Mucosa of stomach (tissue), 1 donor: Measurements from ENCODE around the gene PRDM15.

Experiments used
- H3K27me3 ChIP-seq: one replicate; pipeline ENCODE4 v1.7.0; 2013; ENCODE audit warnings: mild to moderate bottlenecking, low read length; ENCODE audit not compliant: control insufficient read depth, insufficient read depth
- H3K36me3 ChIP-seq: one replicate; pipeline ENCODE4 v1.7.0; 2013; ENCODE audit warnings: low read length; ENCODE audit not compliant: control insufficient read depth, insufficient read depth
- H3K4me1 ChIP-seq: one replicate; pipeline ENCODE4 v1.7.0; 2013; ENCODE audit warnings: mild to moderate bottlenecking, low read length; ENCODE audit not compliant: control insufficient read depth, insufficient read depth
- H3K4me3 ChIP-seq: one replicate; pipeline ENCODE4 v1.7.0; 2013; ENCODE audit warnings: low read length
- H3K9ac ChIP-seq: one replicate; pipeline ENCODE4 v1.7.0; 2013; ENCODE audit warnings: mild to moderate bottlenecking, low read length, moderate library complexity
- H3K9me3 ChIP-seq: one replicate; pipeline ENCODE4 v1.7.0; 2013; ENCODE audit warnings: mild to moderate bottlenecking, low read length, moderate library complexity; ENCODE audit not compliant: control insufficient read depth
- donor health status: Pancreatic carcinoma.

PRDM15 gene

DNA sequence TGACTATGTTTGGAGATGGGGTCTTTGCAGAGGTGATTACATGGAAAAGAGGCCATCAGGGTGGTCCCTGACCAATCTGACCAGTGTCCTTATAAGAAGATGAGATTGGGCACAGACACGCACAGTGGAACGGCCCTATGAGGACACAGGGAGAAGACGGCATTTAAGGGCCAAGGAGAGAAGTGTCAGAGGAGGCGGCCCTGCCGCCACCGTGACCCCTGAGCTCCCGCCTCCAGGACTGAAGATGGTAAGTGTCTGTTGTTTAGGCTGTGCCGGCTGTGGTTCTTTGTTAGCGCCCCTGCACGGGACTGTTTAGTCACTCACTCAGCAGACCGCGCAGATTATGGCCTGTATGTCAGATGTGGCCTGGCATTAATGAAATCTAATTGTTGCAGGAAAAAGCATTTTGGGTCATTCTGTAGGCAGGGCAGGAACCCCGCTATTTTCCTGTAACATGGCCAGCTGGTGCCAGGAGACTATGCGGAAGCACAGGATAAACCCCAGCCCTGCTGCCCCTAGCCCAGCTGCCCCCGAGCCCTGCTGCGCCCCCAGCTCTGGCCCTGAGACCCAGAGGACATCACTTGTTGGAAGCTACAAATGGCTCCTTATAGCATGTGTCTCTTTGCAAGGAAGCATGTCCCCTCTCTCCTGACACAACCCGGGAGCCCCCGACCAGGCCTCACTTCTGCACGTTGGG is 58.6 kb downstream of the PRDM15 start:
- H3K4me3 ChIP-seq, result no peak overlapping the region
- H3K9ac ChIP-seq, result no peak overlapping the region
- no peaks in the 10 kb centered on the region for H3K9me3 ChIP-seq
- no peaks in the 10 kb centered on the region for H3K36me3 ChIP-seq
- no peaks in the 10 kb centered on the region for H3K27me3 ChIP-seq
- peaks cover 9% of the 10 kb centered on the region for H3K4me1 ChIP-seq

DNA sequence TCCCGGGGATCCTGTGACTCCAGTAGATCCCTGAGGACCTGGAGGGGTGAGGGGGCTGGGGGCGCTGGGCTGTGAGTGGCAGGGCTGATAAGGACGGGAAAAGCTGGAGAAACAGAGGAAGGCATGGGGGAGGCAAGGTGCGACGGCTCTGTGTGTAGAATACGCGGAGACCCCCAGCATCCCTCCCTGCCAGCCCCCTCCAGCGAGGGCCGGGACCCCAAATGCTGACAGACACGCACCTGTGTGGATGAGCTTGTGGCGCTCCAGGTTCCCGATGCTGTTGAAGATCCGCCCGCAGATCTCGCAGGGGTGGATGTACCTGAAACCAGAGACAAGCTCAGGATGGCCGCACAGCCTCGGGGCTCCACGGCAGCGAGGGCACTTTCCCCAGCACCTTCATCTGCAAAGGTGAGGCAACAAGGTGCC is 59.3 kb downstream of the PRDM15 start:
- no peaks in the 10 kb centered on the region for H3K27me3 ChIP-seq
- peaks cover 9% of the 10 kb centered on the region for H3K4me1 ChIP-seq
- H3K36me3 ChIP-seq, result no peaks in the 10 kb centered on the region
- H3K9ac ChIP-seq, result no peak overlapping the region
- H3K4me3 ChIP-seq, result no peak overlapping the region
- no peaks in the 10 kb centered on the region for H3K9me3 ChIP-seq

DNA sequence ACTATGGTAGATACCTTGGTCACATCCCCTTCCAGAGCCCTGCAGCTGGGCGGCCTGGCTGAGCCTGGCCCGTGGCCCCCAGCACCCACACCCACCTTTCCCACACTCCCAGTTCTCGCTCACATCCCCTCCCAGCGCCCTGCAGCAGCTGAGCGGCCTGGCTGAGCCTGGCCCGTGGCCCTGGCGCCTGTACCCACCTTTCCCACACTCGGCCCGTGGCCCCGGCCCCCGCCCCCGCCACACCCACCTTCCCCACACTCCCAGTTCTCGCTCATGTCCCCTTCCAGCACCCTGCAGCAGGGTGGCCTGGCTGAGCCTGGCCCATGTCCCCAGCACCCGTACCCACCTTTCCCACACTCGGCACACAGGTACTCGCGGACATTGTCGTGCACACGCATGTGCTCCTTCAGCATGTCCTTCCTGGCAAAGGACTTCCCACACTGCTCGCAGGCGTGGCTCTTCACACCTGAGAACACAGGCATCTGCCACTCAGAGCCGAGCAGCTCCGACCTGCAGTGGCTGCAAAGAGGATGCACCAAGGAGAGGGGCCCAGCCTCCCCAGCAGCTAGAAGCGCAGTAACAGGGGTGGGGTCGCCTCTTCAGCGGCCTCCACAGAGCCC is 59.8 kb downstream of the PRDM15 start:
- Histone ChIP-seq H3K36me3 (no peaks in the 10 kb centered on the region), H3K4me1 (peaks cover 9% of the 10 kb centered on the region), H3K9ac (no peak overlapping the region), H3K4me3 (no peak overlapping the region), H3K9me3 (no peaks in the 10 kb centered on the region), H3K27me3 (no peaks in the 10 kb centered on the region)

DNA sequence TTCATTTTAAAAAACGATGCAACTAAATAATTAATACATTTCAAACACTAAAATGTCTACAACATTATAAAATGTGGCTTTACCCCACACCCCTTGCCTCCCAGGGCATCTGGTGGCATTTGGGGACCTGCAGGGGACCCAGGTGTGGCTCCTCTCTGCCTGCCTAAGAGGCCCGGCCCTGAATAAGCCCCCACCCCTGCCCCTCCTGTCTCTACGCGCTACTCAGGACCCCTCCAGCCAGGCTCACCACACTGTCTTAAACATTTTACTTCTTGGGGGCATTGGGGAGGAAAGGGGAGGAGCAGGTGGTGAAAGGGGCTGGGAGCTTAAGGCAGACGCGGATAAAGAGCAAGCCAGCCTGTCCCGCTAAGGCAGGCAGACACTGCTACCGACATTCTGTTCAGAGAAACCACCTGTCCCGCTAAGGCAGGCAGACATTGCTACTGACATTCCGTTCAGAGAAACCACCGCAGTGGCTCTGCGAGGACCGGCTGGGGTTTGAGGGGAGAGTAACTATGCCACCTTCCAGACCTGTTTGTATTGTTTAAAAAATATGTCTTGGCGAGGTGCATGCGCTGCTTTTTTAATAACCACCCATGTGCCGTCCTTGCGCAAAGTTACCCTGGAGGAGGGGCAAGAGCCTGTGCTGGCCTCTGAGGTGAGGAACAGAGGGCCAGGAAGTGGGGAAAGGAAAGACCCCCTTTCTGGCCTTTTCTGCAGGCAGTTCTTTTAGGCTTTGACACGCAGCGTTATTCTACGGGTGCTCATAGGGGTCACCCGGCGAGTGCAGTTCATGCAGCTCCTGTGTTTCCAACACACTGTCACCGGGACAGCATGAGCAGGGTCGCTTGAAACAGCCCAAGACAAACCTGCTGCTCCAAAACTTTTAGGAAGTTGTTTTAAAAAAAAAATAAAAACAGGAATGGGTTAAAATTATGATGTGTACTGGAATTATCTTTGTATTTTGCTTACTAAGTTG is 61.0 kb downstream of the PRDM15 start:
- Histone ChIP-seq H3K9ac (no peak overlapping the region), H3K36me3 (no peaks in the 10 kb centered on the region)

DNA sequence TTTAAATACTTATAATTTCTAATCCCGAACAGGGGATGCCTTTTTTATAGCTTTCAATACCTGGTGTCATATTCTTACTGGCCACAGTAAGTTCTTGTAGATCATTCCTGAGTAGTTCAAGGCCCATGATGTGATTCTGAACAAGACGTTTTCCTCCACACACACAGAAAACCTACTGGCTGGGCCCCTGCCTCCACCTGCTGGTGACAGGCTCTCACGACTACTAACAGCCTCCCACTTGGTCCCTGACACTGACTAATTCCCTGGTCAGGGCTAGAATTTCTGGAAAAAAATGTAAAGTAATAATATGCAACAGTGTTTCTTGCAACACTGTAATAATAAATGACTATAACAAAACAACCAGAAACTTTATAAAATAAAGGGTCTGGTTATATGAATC is 61.9 kb downstream of the PRDM15 start:
- H3K36me3 ChIP-seq, result no peaks in the 10 kb centered on the region
- H3K27me3 ChIP-seq, result no peaks in the 10 kb centered on the region
- H3K4me1 ChIP-seq, result peaks cover 9% of the 10 kb centered on the region
- no peak overlapping the region for H3K9ac ChIP-seq
- H3K4me3 ChIP-seq, result no peak overlapping the region
- no peaks in the 10 kb centered on the region for H3K9me3 ChIP-seq

More for the DNA sequence above, 61.0 kb downstream of the PRDM15 start:
- H3K4me1 ChIP-seq, result peaks cover 9% of the 10 kb centered on the region
- H3K4me3 ChIP-seq, result no peak overlapping the region
- no peaks in the 10 kb centered on the region for H3K27me3 ChIP-seq
- no peaks in the 10 kb centered on the region for H3K9me3 ChIP-seq

DNA sequence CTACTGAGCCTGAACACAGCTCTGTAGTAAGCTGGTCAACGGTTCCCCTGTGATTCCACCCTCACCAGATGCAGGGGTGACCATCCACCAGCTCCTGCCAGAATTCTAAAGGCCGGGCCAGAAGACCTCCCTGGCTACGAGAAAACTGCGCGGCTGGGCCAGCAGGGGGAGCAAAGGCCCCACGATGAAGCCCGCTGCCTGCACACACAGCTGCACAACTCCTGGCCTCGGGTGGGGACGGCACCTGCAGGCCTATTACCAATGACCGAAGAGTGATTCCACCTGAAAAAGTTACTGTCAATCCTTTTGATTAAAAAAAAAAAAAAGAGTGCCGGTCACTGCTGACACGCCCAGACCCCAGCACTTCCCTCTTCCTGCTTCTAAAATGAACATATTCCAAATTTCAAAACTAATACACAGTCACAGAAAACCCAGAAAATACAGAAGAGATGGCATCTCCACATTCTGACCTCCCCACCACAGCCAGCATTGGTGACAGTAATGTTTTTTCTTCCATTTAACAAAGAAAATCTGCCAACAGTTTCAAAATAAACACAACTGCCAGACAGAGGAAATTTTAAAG is 62.5 kb downstream of the PRDM15 start:
- Histone ChIP-seq H3K27me3 (no peaks in the 10 kb centered on the region), H3K9ac (no peak overlapping the region), H3K36me3 (no peaks in the 10 kb centered on the region), H3K4me3 (no peak overlapping the region), H3K9me3 (no peaks in the 10 kb centered on the region), H3K4me1 (peaks cover 9% of the 10 kb centered on the region)

DNA sequence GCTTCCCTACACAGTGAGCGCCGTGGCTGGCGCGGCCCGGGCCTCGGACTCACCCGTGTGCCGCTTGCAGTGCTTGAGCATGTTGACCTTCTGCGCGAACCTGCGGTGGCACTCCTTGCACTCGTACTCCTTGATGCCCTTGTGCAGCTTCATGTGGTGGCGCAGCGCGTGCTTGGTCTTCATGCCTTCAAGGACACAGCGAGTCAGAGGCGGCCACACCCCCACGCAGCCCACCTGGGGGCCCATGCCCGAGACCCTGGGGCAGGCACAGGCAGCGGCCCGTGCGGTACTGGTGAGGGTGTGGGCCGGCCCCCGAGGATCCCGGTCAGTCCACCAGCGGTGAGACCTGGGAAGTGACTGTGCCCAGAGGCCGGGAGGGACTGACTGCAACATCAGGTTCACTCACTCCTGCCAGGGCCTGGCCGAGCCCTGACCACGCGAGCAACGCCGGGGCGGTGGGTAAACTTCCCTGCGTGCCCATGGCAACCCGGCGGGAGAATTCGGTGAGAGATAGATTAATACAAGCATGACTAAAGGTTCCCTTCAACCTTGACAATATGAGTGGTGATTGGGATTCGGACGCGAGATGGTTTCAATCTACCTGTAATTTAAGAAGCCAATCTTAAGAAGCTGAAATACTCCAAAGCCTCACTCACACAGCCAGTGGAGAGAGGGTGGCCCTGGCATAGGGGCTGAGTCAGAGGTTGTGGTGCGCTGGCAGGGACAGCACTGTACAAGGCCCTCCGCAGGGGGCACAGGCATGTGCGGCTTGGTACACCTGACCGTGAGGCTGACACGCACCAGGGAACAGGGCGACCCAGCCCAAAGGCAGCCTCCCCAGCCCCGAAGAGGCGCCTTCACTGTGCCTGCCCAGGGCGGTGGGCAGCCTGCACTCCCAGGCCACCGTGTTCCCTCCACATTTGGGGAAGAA is 63.2 kb downstream of the PRDM15 start:
- Histone ChIP-seq H3K4me1 (peaks cover 9% of the 10 kb centered on the region), H3K9ac (no peak overlapping the region), H3K36me3 (no peaks in the 10 kb centered on the region), H3K9me3 (no peaks in the 10 kb centered on the region), H3K4me3 (no peak overlapping the region), H3K27me3 (no peaks in the 10 kb centered on the region)

DNA sequence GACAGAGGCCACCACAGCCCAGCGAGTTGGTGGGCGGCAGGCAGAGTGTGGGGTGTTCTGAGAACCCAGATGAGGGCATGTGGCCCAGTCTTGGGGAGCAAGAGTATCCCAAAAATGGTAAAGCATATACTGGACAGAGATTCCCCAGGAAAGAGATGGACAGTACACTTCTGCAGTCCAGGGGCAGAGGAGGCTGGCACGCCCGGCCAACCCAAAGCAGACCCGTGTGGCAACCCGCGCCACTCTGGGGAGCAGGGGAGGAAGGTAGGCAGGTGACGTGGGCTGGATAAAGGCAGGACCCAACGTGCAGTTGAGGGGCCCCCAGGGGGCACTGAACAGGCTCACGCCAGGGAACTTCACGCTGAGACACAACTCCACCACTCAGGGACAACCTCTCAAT is 65.9 kb downstream of the PRDM15 start:
- no peaks in the 10 kb centered on the region for H3K27me3 ChIP-seq
- H3K4me3 ChIP-seq, result no peak overlapping the region
- no peaks in the 10 kb centered on the region for H3K36me3 ChIP-seq
- H3K9me3 ChIP-seq, result no peaks in the 10 kb centered on the region
- no peak overlapping the region for H3K9ac ChIP-seq
- H3K4me1 ChIP-seq, result peaks cover 9% of the 10 kb centered on the region

DNA sequence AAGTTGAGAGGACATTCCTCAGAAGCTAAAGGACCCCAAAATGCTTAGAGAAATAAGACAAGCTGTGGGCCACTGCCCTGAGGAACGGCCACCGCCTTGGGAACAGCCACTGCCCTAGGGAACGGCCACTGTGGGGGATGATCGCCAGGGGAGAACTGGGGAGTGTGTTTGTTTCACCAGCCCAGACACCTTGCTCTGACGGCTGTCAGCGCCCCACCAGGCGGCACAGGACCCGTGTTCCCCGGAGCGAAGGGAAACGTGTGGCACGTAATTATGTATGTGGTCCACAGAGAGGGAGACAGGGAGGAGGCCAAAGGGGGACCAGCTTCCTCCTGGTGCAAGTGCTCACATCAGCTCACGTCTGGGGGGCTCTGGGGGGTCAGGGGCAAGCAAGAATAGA is 66.5 kb downstream of the PRDM15 start:
- Histone ChIP-seq H3K4me3 (no peak overlapping the region), H3K9ac (no peak overlapping the region), H3K4me1 (peaks cover 9% of the 10 kb centered on the region), H3K36me3 (no peaks in the 10 kb centered on the region), H3K27me3 (no peaks in the 10 kb centered on the region), H3K9me3 (no peaks in the 10 kb centered on the region)

DNA sequence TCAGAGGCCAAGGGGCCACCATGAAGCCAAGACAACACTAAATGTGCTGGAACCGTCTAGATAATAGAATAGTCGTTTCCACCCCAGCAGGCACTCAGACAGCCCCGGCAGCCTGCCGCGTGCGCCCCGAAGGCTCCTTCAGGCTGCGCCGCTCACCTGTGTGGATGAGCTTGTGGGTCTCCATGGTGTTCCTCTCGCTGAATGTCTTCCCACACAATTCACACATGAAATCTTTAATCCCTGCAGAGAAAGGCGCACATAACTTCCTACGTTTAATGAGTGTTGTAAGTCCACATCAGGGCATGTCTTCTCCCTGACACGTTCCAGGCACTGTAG is 68.6 kb downstream of the PRDM15 start:
- no peak overlapping the region for H3K4me3 ChIP-seq
- no peak overlapping the region for H3K9ac ChIP-seq
- H3K4me1 ChIP-seq, result no peaks in the 10 kb centered on the region
- H3K36me3 ChIP-seq, result no peaks in the 10 kb centered on the region
- no peaks in the 10 kb centered on the region for H3K27me3 ChIP-seq
- H3K9me3 ChIP-seq, result no peaks in the 10 kb centered on the region

DNA sequence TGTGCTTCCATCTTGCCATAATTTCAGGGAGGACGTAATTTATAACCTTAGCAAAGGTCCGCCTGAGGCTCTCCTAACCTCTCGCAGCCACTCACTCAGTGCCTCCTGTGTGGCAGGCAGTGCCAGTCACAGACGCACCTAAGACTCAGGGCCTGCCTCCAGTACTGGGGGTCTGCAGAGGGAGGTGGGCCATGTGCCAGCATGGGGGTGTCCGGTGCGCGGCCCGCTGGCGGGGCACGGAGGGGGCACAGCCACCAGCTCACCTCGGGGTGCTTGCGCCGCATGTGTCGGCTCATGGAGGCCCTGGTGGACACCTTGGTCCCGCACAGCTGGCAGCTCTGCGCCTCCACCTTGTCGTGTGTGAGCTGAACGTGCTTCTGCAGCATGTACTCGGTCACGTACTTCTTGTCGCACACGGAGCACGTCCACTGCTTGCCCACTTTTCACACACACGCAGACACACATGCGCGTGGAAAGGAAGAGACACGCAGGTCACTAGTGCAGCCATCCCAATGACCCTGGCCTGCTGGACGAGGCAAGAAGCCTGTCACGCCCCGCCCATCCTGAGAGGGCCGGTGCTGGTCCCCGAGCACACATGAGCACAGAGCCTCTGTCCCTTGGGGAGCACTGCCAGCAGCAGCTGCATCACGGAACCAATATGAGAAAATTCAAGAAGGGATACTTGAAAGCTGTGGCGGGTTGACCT is 69.1 kb downstream of the PRDM15 start:
- Histone ChIP-seq H3K9ac (no peak overlapping the region), H3K9me3 (no peaks in the 10 kb centered on the region), H3K4me3 (no peak overlapping the region), H3K27me3 (no peaks in the 10 kb centered on the region), H3K4me1 (no peaks in the 10 kb centered on the region), H3K36me3 (no peaks in the 10 kb centered on the region)
